ENCODE results near the gene RAB8B.

DNA sequence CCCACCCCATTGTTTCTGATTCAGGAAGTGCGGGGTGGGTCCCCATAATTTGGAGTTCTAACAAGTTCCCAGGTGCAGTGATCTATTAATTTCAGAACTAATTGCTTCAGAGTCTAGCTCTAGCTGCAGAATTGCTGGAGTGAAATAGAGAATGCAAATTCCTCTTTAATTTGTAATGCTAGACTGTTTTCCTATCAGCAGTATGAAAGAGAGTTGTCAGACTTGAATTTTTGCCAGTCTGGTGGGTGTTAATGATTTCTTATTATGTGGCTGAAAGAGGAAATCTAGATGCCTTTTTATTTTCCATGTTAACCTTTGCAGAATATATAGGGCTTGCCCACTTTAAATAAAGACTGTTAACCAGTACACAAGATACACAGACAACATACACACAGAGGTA, 111.7 kb downstream of the RAB8B start:
- TF ChIP-seq POLR2A (IDR thresholded peaks at IDR 0.05) (no peak), CTCF (IDR thresholded peaks at IDR 0.05 in 4 of 5, conservative IDR thresholded peaks at IDR 0.05 in 1 of 5) (no peak)
